NOMO-1 (cell line): ENCODE results near the gene GRK2.
A peak's percentile ranks its signal among the peaks of the same experiment; 100 is the strongest.

Source experiments
- DNase-seq, 2 experiments: peaks; one replicate each; lab custom pipeline; 2025; ENCODE audit not compliant: unreplicated experiment in 2 of 2; lab: John Stamatoyannopoulos, UW

Gene GRK2

GRCh38 chr11:67293090-67293489 is 26.8 kb downstream of the GRK2 start:
- DNase-seq: no peak

GRCh38 chr11:67295846-67296245 is 29.6 kb downstream of the GRK2 start:
- no peak for DNase-seq

GRCh38 chr11:67298786-67299185 is 32.5 kb downstream of the GRK2 start:
- no peak for DNase-seq

GRCh38 chr11:67299471-67300191 is 33.4 kb downstream of the GRK2 start:
- no peak for DNase-seq

- DNase-seq: no peak
Measured at GRCh38 chr11:67300256-67300755, 34.0 kb downstream of the GRK2 start.

GRCh38 chr11:67300756-67301312 is 34.6 kb downstream of the GRK2 start:
- DNase-seq: no peak

GRCh38 chr11:67301313-67301921 is 35.1 kb downstream of the GRK2 start:
- no peak for DNase-seq

- DNase-seq: peak; percentile 21 to 37
Measured at GRCh38 chr11:67301951-67302516, 35.8 kb downstream of the GRK2 start.

- peak; percentile 76 to 80 for DNase-seq
Measured at GRCh38 chr11:67302571-67303131, 36.4 kb downstream of the GRK2 start.

GRCh38 chr11:67303132-67303834 is 37.0 kb downstream of the GRK2 start, which contains the start of gene SSH3:
SSH3 (plus strand) TSS chr11:67303530; CDS start chr11:67303626, 96 bp downstream.
- DNase-seq: peak; percentile 76 to 87

- no peak for DNase-seq
Measured at GRCh38 chr11:67303835-67304411, 37.6 kb downstream of the GRK2 start.

- DNase-seq: no peak
Measured at GRCh38 chr11:67304511-67305113, 38.3 kb downstream of the GRK2 start.

GRCh38 chr11:67306769-67307544 is 40.7 kb downstream of the GRK2 start:
- DNase-seq: no peak

- no peak for DNase-seq
Measured at GRCh38 chr11:67307545-67308001, 41.3 kb downstream of the GRK2 start.

- DNase-seq: no peak
Measured at GRCh38 chr11:67308031-67308866, 42.0 kb downstream of the GRK2 start.

GRCh38 chr11:67309166-67309565 is 42.9 kb downstream of the GRK2 start:
- DNase-seq: no peak

GRCh38 chr11:67309661-67310061 is 43.4 kb downstream of the GRK2 start:
- no peak for DNase-seq
